HG02938 (cell line): Measurements from ENCODE around the gene PFKP.
A peak's percentile ranks its signal among the peaks of the same experiment; 100 is the strongest.
"Not testable (repeated sequence)": the region's sequence is repeated elsewhere in the genome, so short reads cannot be mapped to it uniquely, and the experiment has no call there.

Experiments
- ATAC-seq: cut with Tn5 transposase; IDR thresholded peaks from one replicate; pipeline ENCODE4 v1.9.1; 2021; ENCODE audit warnings: mild to moderate bottlenecking, moderate library complexity; ENCODE audit not compliant: unreplicated experiment

PFKP gene

GRCh38 chr10:3095373-3096139, 28.2 kb downstream of the PFKP start:
- peak; percentile 57 for ATAC-seq

GRCh38 chr10:3096149-3096548, 28.8 kb downstream of the PFKP start:
- no peak for ATAC-seq

GRCh38 chr10:3097160-3097559, 29.8 kb downstream of the PFKP start:
- no peak for ATAC-seq

GRCh38 chr10:3098689-3099088, 31.3 kb downstream of the PFKP start:
- no peak for ATAC-seq

- ATAC-seq = no peak
Measured at GRCh38 chr10:3099291-3100092, 32.1 kb downstream of the PFKP start.

GRCh38 chr10:3100093-3100792, 32.9 kb downstream of the PFKP start:
- no peak for ATAC-seq

GRCh38 chr10:3100856-3101640, 33.7 kb downstream of the PFKP start:
- ATAC-seq = no peak

GRCh38 chr10:3102720-3103427, 35.5 kb downstream of the PFKP start:
- no peak for ATAC-seq

- ATAC-seq = no peak
Measured at GRCh38 chr10:3103646-3104045, 36.3 kb downstream of the PFKP start.

- ATAC-seq = no peak
Measured at GRCh38 chr10:3104251-3104918, 37.0 kb downstream of the PFKP start.

- ATAC-seq = no peak
Measured at GRCh38 chr10:3105166-3105565, 37.8 kb downstream of the PFKP start.

GRCh38 chr10:3105905-3106304, 38.6 kb downstream of the PFKP start:
- ATAC-seq = no peak

- not testable (repeated sequence) for ATAC-seq
Measured at GRCh38 chr10:3106328-3106727, 39.0 kb downstream of the PFKP start.

- no peak for ATAC-seq
Measured at GRCh38 chr10:3106928-3107425, 39.6 kb downstream of the PFKP start.

GRCh38 chr10:3107426-3107961, 40.1 kb downstream of the PFKP start:
- no peak for ATAC-seq

- no peak for ATAC-seq
Measured at GRCh38 chr10:3108033-3108432, 40.7 kb downstream of the PFKP start.

- ATAC-seq = no peak
Measured at GRCh38 chr10:3108575-3109105, 41.3 kb downstream of the PFKP start.

GRCh38 chr10:3109196-3109595, 41.8 kb downstream of the PFKP start:
- ATAC-seq = no peak

- no peak for ATAC-seq
Measured at GRCh38 chr10:3109633-3110032, 42.3 kb downstream of the PFKP start.
